ENCODE measurements around the gene CEBPE.

Gene CEBPE

DNA sequence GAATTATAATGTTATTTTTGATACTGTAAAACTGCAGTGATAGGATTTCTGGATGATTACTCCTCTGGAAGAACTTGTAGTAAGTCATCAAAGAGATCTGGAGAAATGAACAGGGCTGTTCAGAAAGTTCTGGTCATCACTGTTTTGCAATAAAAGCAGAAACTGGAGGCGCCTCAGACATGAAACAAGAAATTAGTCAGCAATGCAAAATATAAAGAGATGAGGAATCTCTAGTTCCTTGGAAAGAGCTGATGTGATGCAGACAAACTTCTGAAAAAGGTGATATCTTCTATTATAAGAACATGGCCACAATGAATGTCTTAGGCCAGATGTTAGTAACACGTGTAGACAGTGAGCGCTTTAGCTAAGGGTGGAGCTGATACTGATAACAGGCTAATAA is 33.6 kb downstream of the CEBPE start:
- in situ Hi-C loops (cut with MboI; ENCODE audit: low sequenced_read_pairs), result no loop called here

DNA sequence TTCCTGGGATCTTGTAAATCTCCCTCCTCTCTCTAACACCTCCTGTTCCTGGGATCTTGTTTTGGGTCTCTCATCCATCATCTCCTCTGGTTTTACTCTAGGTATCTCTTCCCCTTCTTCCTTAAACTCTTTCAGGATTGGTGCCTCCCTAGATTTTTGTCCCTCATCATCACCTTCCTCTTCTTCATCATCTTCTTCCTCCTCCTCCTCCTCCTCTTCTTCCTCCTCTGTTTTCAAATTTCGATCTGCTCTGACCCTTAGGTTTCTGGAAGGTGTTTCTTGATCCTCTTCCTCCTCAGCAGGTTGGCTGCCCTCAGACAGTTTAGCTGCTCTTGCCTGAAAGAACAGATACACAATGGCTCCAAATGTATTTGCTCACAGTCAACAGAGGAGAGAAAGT is 38.6 kb downstream of the CEBPE start:
- in situ Hi-C loops (cut with MboI; ENCODE audit: low sequenced_read_pairs), result no loop called here

- in situ Hi-C loops (cut with MboI; ENCODE audit: low sequenced_read_pairs), result no loop called here
Measured at GRCh38 chr14:23079716-23080115, 39.3 kb downstream of the CEBPE start.

DNA sequence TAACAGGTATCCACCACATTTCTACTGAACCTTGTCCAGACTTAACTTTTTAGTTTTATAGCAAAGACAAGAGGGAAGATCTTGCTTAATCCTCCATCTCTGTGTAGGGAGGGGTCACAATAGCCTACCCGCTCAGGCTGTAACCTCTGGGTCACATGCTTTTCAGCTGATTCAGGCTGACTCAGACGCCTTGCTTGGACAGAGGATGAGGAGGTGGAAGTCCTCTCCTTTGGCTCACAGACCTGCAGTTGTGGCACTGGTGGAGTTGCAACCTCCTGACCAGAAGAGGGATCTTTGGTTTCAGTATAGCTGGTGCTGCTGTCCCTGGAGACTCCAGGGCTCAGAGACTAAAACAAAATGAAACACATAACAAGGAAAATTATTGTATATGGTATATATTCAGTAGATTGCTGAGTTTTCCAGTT is 40.4 kb downstream of the CEBPE start:
- in situ Hi-C loops (cut with MboI; ENCODE audit: low sequenced_read_pairs), result no loop called here

DNA sequence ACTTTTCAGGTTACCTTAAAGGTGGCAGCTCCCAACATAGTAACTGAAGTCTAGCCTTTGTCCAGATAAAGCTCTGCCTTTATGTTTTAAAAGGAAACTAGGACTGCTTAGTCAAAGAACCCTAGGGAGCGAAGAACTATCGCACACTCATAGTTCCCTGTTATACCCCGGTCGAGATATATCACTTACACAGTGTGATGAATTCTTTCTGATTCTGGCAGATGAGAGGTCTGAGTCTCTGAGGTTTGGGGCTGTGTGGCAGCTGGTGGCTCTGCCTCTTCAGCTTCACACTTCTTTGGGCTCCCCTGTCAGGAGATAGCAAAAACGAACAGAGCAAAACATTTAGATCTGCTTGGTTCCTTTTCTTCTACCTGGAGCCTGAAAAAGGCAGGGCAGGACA is 41.1 kb downstream of the CEBPE start:
- in situ Hi-C loops (cut with MboI; ENCODE audit: low sequenced_read_pairs), result no loop called here

- in situ Hi-C loops (cut with MboI; ENCODE audit: low sequenced_read_pairs), result no loop called here
Measured at GRCh38 chr14:23076785-23077408, 42.2 kb downstream of the CEBPE start.

DNA sequence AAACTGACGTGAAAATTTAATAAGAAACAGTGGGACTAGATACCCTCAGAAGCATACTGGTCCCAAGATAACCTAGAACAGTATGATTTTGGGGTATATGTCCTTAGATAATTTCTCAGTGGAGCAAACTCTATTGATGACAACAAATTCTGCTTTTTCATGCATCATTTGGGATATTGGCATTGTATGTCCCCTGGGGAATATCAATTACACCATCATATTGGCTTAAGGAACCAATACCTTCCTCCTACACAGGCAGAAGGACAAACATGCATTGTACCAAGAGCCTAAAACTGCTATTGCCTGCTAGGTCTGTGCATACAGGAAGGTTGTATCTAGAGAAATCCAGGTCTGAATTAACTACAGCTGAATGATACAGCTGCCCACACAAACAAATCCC is 44.1 kb downstream of the CEBPE start:
- in situ Hi-C loops (cut with MboI; ENCODE audit: low sequenced_read_pairs), result no loop called here

DNA sequence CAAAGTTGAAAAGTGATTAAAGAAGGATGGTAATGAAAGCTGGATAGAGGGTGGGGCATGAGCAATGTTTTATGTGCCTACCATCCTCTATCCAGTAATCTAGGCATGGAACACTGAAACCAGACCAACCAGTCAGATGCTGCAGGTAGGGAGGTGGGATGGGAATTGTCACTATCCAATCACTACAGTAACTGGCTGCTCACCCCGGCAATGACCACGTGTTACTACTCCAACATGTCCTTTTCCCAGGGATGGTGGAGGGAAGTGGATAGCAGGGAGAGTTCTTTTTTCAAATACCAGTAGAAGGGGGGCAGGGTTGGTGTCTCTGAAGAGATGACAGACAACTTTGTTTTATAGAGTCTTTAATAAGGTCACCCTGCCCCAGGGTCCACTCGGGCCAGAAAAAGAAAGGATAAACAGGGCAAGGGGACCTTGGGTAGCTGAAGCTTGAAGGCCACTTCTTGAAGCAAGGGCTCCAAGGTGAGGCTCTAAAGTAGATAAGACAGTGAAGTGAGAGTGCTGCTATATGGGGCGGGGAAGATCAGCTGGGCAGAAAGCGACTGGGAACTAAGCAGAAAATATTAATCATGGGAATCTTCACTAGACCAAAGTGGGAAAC is 47.0 kb downstream of the CEBPE start:
- in situ Hi-C loops (cut with MboI; ENCODE audit: low sequenced_read_pairs), result no loop called here

DNA sequence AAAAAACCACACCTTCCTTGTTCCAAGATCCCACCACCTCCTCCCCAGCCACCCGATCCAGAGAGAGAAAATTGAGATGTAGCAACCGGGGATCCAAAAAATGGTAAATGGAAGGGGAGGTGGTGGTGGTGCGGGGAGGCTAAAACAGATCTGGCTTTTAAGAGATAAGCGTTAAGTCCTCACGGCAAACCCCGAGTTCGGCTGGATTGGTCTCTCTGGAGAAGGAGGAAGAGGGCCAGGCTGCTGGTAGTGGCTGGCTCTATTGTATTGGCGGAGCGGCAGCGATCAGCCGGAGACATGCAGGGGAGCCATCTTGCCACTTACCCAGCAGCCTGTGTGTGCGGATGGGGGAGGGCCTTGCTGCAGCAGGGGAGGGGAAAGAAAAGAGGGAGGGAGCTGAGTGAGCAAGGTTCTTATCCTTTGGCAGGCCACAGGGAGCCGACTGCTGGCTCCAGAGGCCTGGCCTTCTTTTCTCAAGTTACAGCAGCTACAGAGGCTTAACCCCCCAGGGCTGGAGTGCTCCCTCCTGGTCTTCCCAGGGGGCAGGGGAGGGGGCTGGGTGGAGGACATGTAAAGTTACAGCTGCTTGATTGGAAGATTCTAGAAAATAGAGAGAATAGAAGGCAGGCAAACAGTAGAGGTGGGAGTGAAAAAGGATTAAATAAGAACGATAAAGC is 47.7 kb downstream of the CEBPE start:
- in situ Hi-C loops (cut with MboI; ENCODE audit: low sequenced_read_pairs), result no loop called here

- in situ Hi-C loops (cut with MboI; ENCODE audit: low sequenced_read_pairs), result no loop called here
Measured at GRCh38 chr14:23070262-23071129, 48.6 kb downstream of the CEBPE start.

DNA sequence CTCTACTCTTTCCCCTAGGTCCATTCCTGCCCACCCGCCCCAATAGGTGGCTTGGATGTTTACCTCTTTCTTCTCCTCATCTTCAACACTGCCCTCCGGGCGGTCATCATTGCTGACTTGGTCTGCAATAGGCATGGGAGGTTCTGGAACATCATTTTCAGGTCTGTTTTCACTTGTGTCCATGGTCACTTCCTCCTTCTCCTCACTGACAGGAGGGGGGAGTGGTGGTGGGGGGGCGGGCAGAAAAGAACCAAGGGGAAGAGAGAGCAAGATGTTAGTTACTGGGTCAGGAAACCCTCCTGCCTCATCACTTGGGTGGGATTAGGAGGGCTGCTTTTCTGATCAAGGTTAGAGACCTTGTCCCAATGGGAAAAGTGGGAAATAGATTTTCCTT is 49.6 kb downstream of the CEBPE start:
- in situ Hi-C loops (cut with MboI; ENCODE audit: low sequenced_read_pairs), result no loop called here

DNA sequence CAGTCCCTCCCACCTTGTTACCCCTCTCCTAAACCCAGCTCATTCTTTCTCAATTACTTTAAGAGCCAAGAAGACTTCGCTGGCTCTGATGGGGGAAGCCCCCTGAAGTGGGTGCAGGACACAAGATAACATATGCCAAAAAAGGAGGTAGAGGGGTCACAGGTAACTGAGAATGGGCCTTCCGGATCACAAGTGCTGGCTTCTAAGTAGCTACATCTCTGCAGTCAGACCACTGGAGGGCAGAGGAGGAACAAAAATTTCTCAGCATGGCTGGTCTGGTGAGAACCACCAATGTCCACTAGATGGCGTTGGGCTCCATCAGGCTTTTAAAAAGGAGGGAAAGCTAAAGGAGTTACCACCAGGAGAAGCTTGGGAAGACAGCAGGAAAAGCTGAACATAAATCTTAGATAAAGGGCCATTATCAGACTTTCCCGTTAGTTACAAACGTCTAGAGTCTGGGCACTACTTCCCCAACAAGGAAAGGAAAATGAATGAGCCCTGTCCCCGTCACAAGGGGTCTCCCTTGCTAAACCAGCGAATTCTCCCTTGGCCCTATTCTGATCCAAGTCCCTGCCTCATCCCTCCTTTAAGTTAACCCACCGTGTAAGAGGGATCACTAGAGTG is 50.2 kb downstream of the CEBPE start:
- in situ Hi-C loops (cut with MboI; ENCODE audit: low sequenced_read_pairs), result no loop called here

DNA sequence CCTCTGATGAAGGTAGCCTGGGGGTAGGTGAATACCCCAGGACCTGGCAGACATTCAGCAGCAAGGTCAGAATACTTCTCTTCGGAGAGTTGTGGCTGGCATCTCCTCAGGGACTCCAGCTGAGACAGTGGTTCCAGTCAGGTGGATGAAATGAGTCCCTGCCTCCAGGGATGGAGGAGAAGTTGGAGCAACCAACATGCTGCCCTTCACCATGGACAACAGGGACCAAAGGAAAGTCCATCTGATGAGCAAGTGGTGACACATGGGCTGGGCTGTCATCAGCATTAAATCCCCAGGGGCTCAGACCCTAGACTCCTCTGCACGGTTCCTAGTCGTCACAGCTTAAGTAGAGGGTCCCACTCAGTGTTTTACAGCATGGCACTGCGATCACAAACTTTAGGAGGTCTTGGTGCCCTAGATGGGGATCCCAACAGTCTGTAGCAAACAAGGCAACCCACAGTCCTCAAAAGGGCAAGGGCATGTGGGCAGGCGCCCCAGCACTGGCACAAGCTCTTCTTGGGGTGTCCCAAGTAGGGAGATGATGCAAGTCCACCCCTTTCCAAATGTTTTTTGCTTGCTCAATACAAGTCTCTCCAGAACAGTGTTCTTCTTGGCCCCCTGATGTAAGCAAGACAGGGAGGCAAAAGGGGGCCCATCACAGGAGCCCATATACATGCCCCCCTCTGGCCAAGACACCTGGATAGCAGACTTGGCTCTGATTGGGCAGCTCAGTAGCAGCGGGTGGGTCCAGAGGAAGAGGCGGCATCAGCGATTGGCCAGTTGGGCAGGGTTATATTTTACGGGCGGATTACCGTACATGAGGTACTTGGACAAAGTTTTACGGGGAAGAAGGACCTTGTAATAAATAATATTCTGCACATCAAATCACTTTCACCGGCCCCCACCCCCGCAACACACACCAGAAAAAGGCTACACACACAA is 50.9 kb downstream of the CEBPE start:
- in situ Hi-C loops (cut with MboI; ENCODE audit: low sequenced_read_pairs), result no loop called here
